ENCODE data around the gene TMEM87B.
"Not testable (repeated sequence)": the region's sequence is repeated elsewhere in the genome, so short reads cannot be mapped to it uniquely, and the experiment has no call there.

The TMEM87B gene

GRCh38 chr2:112065966-112066365 lies 10.9 kb downstream of the TMEM87B start:
- DNase-seq (ENCODE audit: low spot score), result no peak

DNA sequence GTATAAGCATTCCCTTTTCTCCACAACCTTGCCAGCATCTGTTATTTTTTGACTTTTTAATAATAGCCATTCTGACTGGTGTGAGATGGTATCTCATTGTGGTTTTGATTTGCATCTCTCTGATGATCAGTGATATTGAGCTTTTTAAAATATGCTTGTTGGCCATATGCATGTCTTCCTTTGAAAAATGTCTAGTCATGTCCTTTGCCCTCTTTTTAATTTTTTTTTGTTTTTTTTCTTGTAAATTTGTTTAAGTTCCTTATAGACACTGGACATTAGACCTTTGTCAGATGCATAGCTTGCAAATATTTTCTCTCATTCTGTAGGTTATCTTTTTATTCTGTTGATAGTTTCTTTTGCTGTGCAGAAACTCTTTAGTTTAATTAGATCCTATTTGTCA lies 14.7 kb downstream of the TMEM87B start:
- DNase-seq (ENCODE audit: low spot score), result not testable (repeated sequence)

DNA sequence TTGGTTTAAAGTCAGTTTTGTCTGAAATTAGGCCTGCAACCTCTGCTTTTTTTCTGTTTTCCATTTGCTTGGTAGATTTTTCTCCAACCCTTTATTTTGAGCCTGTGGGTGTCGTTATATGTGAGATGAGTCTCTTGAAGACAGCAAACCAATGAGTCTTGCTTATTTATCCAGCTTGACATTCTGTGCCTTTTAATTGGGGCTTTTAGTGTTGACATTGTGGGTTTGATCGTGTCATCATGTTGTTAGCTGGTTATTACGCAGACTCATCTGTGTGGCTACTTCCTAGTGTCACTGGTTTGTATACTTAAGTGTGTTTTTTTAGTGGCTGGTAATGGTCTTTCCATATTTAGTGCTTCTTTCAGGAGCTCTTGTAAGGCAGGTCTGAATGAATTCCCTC lies 18.8 kb downstream of the TMEM87B start:
- DNase-seq (ENCODE audit: low spot score), result no peak

DNA sequence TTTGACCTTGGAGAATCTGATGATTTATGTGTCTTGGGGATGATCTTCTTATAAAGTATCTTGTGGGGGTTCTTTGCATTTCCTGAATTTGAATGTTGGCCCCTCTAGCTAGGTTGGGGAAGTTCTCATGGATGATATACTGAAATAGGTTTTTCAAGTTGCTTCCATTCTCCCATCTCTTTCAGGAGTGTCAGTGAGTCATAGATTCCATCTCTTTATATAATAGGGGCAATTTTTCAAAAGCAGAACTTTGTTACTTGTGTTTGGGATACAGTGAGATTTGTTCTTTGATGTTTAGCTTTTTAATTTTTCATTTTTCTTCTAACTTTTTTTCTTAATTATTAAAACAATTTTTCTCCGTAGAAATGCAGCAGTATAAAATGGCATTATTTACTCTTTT lies 19.4 kb downstream of the TMEM87B start:
- DNase-seq (ENCODE audit: low spot score), result no peak

- no peak for DNase-seq (ENCODE audit: low spot score)
Measured at GRCh38 chr2:112075490-112076260, 20.6 kb downstream of the TMEM87B start.

DNA sequence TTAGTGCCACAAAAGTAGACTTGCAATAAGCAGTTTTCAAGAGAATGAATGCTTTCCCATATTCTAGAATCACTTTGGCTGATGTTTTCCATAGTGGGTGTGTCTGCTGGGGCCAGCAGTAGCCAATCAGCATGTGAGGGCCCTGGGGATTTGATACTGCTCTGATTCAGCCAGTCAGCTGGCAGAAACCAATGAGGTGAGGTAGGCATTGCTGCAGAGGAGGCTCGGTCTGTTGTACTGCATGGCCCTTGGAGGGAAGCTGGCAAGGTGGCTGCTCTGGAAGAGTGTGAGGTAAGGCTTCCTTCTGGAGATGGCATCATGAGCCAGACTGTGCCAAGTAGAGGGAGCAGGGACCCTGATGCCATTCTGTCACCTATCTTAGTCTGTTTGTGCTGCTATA lies 22.7 kb downstream of the TMEM87B start:
- no peak for DNase-seq (ENCODE audit: low spot score)

DNA sequence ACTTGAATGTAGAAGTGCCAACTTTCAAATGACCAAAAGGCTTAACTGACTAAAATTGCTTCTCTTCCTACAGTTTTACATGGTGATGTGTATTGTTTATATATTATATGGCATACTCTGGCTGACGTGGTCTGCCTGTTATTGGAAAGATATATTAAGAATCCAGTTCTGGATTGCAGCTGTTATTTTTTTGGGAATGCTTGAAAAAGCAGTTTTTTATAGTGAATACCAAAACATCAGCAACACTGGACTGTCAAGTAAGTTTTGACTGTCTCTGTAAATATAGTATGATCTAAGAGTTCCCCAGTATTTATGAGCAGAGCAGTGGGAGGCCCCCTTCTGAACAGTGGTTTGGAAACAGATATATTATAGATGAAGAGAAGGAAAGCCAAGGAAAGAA lies 26.2 kb downstream of the TMEM87B start:
- DNase-seq (ENCODE audit: low spot score), result no peak

- DNase-seq (ENCODE audit: low spot score), result no peak
Measured at GRCh38 chr2:112084689-112085374, 29.8 kb downstream of the TMEM87B start.

DNA sequence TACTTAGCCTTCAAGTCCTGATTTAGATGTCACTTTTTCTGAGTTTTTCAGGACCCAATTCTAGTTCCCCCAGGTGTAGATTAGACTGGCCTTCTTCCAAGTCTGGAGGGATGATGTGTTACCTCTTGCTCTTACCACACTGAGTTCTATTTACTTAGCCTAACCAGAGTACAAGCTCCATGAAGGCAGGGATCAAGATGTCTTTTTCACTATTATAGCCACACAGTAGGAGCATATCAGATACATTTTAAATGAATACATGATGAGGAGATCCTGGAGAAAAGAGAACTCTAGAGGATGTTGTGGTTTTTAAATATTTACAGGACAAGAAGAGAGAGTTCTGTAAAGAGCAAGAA lies 30.3 kb downstream of the TMEM87B start:
- no peak for DNase-seq (ENCODE audit: low spot score)

GRCh38 chr2:112085916-112086669 lies 31.0 kb downstream of the TMEM87B start:
- DNase-seq (ENCODE audit: low spot score), result no peak

DNA sequence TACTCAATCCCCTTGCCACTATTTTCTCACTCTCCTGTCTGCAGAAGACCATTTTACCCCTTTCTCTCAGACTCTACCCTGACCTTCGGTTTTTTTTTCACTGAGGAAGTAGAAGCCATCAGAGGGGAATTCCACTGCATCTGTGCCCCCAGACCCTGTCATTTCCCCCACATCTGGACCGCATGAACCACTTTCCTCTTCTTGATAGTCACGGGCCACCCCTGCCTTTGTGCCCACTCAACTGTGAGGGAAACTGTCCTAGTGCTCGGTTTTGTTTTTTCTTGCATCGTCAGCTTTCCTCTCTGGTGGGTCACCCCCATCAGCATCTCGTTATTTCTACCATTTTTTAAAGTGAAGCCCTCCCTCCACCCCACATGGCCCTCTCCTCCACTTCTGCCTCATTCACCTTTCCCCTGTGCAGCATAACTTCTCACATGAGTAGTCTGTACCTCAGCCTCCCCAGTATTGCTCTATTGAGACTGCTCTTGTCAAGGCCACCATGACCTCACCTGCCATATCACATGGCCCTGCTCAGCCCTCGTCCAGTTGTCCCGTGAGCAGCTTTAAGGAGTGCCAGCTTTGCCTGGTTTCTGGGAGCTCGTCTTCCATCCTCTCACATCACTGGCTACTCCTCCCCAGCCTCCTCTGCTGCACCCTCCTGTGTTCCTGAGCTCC lies 32.4 kb downstream of the TMEM87B start:
- DNase-seq (ENCODE audit: low spot score), result no peak

DNA sequence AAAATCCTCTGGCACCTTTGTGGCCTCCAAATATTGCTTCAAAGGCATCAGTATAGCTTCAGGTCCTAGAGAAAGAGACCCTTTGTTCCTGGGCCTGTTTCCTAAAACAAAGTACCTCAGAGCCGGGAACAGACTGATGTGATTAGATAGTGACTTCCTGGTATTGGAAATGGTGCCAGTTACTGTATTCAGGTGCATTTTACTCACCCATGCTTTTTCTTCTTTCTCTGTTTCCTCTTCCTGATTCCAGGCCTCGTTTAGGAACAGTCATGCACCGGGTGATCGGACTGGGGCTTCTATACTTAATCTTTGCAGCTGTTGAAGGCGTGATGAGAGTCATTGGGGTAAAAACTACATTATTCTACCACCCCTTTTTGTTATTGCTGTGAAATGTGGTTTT lies 34.3 kb downstream of the TMEM87B start:
- DNase-seq (ENCODE audit: low spot score), result no peak

DNA sequence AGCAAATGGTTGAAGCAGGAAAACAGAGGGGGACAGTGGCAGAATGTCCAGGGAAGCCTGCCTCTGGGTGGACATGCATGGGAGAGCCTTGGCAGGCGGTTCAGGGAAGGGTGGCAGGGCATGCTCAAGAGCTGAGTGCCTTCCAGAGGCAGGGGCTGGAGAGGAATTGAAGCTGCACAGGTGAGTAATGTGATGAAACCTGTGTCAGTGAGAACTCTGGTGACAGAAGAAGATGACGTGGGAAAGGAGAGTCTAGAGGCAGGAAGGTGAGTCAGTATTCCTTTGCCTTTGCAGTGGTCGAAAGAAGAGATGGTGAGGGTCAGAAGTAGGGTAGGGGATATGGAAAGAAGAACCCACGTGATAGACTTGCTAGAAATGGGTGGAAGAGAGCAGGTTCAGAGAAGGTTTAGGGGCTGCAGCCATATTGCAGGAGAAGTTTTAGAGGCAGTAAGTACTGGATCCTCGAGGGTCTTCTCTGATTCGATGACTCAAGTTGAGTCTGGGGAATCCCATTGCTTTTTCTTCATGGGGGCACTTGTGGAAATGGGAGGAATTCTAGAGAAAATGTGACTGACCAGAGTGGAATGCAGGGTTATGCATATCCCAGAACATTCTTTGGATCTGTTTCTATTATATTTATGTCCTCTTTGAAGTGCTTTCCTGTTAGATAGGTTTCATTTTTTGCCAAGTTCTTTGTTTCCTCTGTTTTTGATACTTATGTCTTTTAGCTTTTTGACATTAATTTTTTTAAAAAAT lies 37.4 kb downstream of the TMEM87B start:
- no peak for DNase-seq (ENCODE audit: low spot score)

DNA sequence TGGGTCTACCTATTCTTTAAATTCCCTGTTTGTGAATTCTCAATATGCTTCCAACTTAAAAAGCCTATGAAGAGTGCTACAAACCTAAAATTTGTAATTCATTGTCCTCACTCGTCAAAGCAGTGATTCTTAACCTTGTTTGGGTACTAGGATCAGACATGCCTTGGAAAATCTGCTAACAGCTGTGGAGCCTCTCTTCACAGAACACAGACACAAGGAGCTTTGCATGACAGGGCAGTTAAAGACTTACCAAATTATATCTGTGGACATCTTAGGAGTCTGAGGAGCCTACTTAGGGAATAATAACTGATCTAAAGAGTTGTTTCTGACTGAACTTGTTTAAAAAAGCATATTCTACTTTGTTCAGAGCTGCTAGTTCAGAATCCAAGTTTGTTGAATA lies 38.1 kb downstream of the TMEM87B start:
- DNase-seq (ENCODE audit: low spot score), result no peak

GRCh38 chr2:112095681-112096080 lies 40.6 kb downstream of the TMEM87B start:
- no peak for DNase-seq (ENCODE audit: low spot score)

DNA sequence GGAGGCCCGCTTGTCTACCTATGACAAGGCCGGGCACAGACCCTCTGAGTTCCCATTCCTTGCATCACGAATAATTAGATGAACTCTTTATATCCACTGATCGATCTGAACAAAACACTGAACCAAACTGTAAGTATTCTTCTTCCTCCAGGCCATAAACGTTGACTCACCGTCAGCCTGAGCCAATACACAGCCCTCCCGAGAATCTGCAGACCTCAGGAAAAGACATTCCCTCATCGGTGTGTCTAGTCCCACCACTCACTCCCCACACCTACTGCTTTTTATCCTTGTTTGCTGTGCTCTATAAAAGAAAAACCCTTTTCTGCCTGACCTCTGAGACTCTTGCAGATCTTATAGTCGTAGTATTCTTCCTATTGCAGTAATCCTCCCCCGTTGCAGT lies 41.0 kb downstream of the TMEM87B start:
- DNase-seq (ENCODE audit: low spot score), result no peak

DNA sequence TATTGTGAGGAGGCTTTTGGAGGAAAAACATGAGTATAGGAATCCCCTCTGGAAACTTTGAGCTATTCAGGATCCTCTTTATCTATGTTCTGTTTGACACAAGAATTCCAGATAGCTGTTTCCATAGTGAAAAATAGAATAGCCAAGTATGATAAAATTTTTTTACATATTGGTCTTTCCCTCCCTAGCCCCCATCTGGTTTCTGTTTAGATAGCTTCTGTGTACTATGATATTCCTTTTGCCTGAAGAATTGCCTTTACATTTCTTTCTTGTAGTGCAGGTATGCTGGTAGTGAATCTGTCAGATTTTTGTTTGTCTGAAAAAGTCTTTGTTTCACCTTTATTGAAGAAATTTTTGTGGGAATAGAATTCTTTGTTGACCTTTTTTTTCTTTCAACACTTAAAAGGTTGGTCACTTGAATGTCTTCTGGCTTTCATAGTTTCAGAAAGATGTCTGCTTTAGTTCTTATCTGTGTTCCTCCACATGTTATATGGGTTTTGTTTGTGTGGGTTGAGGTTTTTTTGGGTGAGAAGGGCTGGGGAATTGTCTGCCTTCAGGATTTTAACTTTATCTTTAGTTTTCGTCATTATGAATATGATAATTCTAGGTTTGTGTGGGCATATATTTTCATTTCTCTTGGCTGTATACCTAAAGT lies 53.2 kb downstream of the TMEM87B start:
- no peak for DNase-seq (ENCODE audit: low spot score)

DNA sequence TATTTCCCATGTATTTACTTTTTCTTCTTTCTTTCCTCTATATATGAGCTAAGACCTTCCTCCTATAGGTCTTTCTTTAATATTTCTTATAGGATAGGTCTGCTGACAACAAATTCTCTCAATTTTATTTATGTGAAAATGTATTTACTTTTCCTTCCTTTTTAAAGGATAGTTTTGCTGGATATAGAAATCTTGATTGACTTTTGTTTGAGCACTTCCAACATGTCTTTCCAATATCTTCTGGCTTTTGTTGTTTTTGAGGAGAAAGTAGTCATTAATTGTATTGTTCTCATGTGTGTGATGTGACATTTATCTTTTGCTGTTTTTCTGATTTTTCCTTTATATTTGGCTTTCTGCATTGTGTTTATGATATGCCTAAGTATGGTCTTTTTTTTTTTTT lies 54.2 kb downstream of the TMEM87B start:
- no peak for DNase-seq (ENCODE audit: low spot score)

DNA sequence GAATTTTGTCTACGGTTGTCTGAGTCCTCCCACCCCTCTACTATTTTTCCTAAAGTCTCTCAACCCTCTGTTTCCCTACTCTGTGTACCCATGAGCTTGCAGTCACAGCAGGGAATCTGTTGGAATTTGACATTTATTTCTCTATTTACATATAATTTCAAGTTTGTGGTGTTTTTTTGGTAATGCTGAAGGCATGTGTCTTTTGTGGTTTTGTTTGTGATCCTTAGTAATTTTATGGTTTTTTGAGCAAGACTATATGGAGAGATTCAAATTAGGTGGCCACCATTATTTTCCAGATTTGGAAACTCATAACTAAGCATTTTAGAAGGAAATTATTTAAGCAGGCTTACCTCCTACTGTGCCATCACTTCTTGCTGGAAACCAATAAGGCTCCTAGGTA lies 55.9 kb downstream of the TMEM87B start:
- DNase-seq (ENCODE audit: low spot score), result no peak

GRCh38 chr2:112113354-112113753 lies 58.3 kb downstream of the TMEM87B start:
- DNase-seq (ENCODE audit: low spot score), result not testable (repeated sequence)

DNA sequence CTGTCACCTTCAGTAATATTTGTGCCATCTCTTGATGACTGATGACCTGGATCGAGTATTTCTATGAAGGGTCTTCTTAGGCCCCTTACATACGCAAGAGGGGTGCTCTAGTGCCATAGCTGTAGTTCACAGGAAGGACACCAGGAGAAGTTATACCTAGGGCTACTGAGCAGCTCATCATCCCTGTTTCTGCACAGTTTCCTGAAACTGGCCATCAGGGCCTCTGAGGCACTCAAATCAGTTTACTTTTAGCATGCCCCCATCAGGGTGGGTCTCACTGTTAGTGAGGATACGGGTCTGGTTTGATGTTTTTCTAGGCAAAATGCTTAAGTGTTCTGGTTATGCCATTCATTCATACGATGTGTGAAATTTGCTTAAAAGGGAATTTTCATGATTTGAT lies 63.1 kb downstream of the TMEM87B start:
- DNase-seq (ENCODE audit: low spot score), result no peak
